GM23338 (cell line): Measurements from ENCODE around the gene DEK. TPM values are rescaled to one million over a fixed set of nuclear protein-coding genes. Genes with fewer than 3 reads are reported as not detected.
A peak's percentile ranks its signal among the peaks of the same experiment; 100 is the strongest.

ENCODE experiments used
- ATAC-seq: fragments of 200-7000 bp; cut with Tn5 transposase; 3 replicates; pipeline ENCODE4 v1.9.1; 2020
- DNase-seq: peaks from one replicate; pipeline ENCODE4 v3.0.0-alpha.2; 2015; ENCODE audit warnings: low spot score
- H2AFZ ChIP-seq: fragments of 200-600 bp; sonication (generic); 2 replicates; pipeline ENCODE4 v1.8.0; 2016; ENCODE audit warnings: antibody characterized with exemption, mild to moderate bottlenecking, moderate library complexity
- H3F3A ChIP-seq: fragments of 200-600 bp; sonication (generic); replicated peaks from 2 replicates; pipeline ENCODE4 v1.8.0; 2017; ENCODE audit warnings: antibody characterized with exemption, mixed run types, low read depth
- H3K27ac ChIP-seq: fragments of 200-600 bp; sonication (generic); 2 replicates; pipeline ENCODE4 v1.6.1; 2016; ENCODE audit warnings: low read depth
- H3K27me3 ChIP-seq: fragments of 200-600 bp; sonication (generic); 2 replicates; pipeline ENCODE4 v1.8.0; 2016; ENCODE audit warnings: mild to moderate bottlenecking, mixed run types, moderate library complexity; ENCODE audit not compliant: insufficient read depth
- H3K36me3 ChIP-seq: fragments of 200-600 bp; sonication (generic); 2 replicates; pipeline ENCODE4 v1.8.0; 2016; ENCODE audit warnings: mild to moderate bottlenecking; ENCODE audit not compliant: insufficient read depth
- H3K4me1 ChIP-seq: fragments of 200-600 bp; sonication (generic); 2 replicates; pipeline ENCODE4 v1.8.0; 2016; ENCODE audit warnings: mild to moderate bottlenecking, moderate library complexity; ENCODE audit not compliant: insufficient read depth
- H3K4me2 ChIP-seq: fragments of 200-600 bp; sonication (generic); 2 replicates; pipeline ENCODE4 v1.7.1; 2017; ENCODE audit warnings: mixed run types
- H3K4me3 ChIP-seq: fragments of 200-600 bp; sonication (generic); 2 replicates; pipeline ENCODE4 v1.6.1; 2016; ENCODE audit warnings: mixed run types
- H3K79me2 ChIP-seq: fragments of 200-600 bp; sonication (generic); replicated peaks from 2 replicates; pipeline ENCODE4 v1.8.0; 2017; ENCODE audit warnings: mild to moderate bottlenecking; ENCODE audit not compliant: insufficient read depth
- H3K9me2 ChIP-seq: fragments of 200-600 bp; sonication (generic); 2 replicates; pipeline ENCODE4 v1.8.0; 2017; ENCODE audit not compliant: insufficient read depth
- H4K20me1 ChIP-seq: fragments of 200-600 bp; sonication (generic); replicated peaks from 2 replicates; pipeline ENCODE4 v1.8.0; 2017; ENCODE audit warnings: mild to moderate bottlenecking; ENCODE audit not compliant: insufficient read depth
- H3K27ac Mint-ChIP-seq: 2 replicates; pipeline ENCODE4 v1.8.0; 2020; ENCODE audit warnings: inconsistent platforms, mild to moderate bottlenecking, moderate library complexity, mixed read lengths
- H3K27me3 Mint-ChIP-seq: 3 replicates; pipeline ENCODE4 v1.8.0; 2022; ENCODE audit warnings: low read depth, mild to moderate bottlenecking, moderate library complexity, mixed read lengths, inconsistent platforms; ENCODE audit not compliant: insufficient read depth, poor library complexity
- H3K36me3 Mint-ChIP-seq: 3 replicates; pipeline ENCODE4 v1.8.0; 2021; ENCODE audit warnings: low read depth, mild to moderate bottlenecking, inconsistent platforms, moderate library complexity, mixed read lengths
- H3K4me1 Mint-ChIP-seq: 3 replicates; pipeline ENCODE4 v1.8.0; 2020; ENCODE audit warnings: mild to moderate bottlenecking, inconsistent platforms, mixed read lengths
- H3K4me3 Mint-ChIP-seq: 3 replicates; pipeline ENCODE4 v1.8.0; 2021; ENCODE audit warnings: moderate library complexity, mild to moderate bottlenecking, inconsistent platforms, mixed read lengths
- H3K9me3 Mint-ChIP-seq: 3 replicates; pipeline ENCODE4 v1.8.0; 2020; ENCODE audit warnings: moderate library complexity, mild to moderate bottlenecking, inconsistent platforms, mixed read lengths
- CREB1 ChIP-seq: fragments of 250-450 bp; sonication (Bioruptor Pico); IDR thresholded peaks from 2 replicates; pipeline ENCODE4 v1.5.0; 2020; ENCODE audit warnings: low read depth, mild to moderate bottlenecking, moderate library complexity
- ETS1 ChIP-seq: IDR thresholded peaks from 2 replicates; pipeline ENCODE4 v1.6.1; 2016; ENCODE audit warnings: antibody characterized with exemption
- EZH2 ChIP-seq: fragments of 200-600 bp; sonication (generic); IDR thresholded peaks from one replicate; pipeline ENCODE4 v1.8.0; 2017; ENCODE audit warnings: antibody characterized with exemption, mild to moderate bottlenecking, low read depth; ENCODE audit not compliant: unreplicated experiment
- JUNB ChIP-seq: IDR thresholded peaks from one replicate; pipeline ENCODE4 v1.6.1; 2016; ENCODE audit warnings: antibody characterized with exemption; ENCODE audit not compliant: unreplicated experiment
- NANOG ChIP-seq: IDR thresholded peaks from 2 replicates; pipeline ENCODE4 v1.6.1; 2016; ENCODE audit warnings: antibody characterized with exemption, borderline replicate concordance
- POLR2AphosphoS5 ChIP-seq: IDR thresholded peaks from 2 replicates; pipeline ENCODE4 v1.6.1; 2016; ENCODE audit warnings: antibody characterized with exemption, low read depth
- REST ChIP-seq: IDR thresholded peaks from one replicate; pipeline ENCODE4 v1.6.1; 2018; ENCODE audit warnings: antibody characterized with exemption; ENCODE audit not compliant: unreplicated experiment
- STAT1 ChIP-seq: IDR thresholded peaks from one replicate; pipeline ENCODE4 v1.6.1; 2016; ENCODE audit warnings: antibody characterized with exemption; ENCODE audit not compliant: unreplicated experiment
- ZNF114 ChIP-seq: fragments of 250-450 bp; sonication (Bioruptor Pico); IDR thresholded peaks from 2 replicates; pipeline ENCODE4 v1.5.0; 2020; ENCODE audit warnings: mild to moderate bottlenecking, moderate library complexity
- ZNF331 ChIP-seq: fragments of 250-450 bp; sonication (Bioruptor Pico); IDR thresholded peaks from 2 replicates; pipeline ENCODE4 v1.5.0; 2020; ENCODE audit warnings: low read depth, mild to moderate bottlenecking, moderate library complexity
- ZNF462 ChIP-seq: fragments of 250-450 bp; sonication (Bioruptor Pico); IDR thresholded peaks from 2 replicates; pipeline ENCODE4 v1.5.0; 2020; ENCODE audit warnings: mild to moderate bottlenecking, moderate library complexity
- polyA plus RNA-seq: library from polyadenylated mRNA; unstranded; fragments of >200 nt; fragmentation: Nextera tagmentation; extraction: Ambion mirVana; gene quantifications from 2 replicates; pipeline ENCODE4 v1.2.1, GENCODE V29; 2016
- total RNA-seq: library from RNA; depleted of rRNA; stranded (reverse); fragments of >200 nt; shearing (Covaris generic); gene quantifications from 2 replicates; pipeline ENCODE4 v1.2.3, GENCODE V29; 2014

DEK gene
- total and polyA plus RNA-seq, 2 experiments from 2014 or later: 218 to 582 TPM

GRCh38 chr6:18306977-18307376, 42.6 kb upstream of the DEK start:
- DNase-seq: peak; percentile 71
- peak; percentile 63 for ATAC-seq
- Histone ChIP-seq H3K9me2 (no peaks in the 10 kb centered on the region), H3K27ac (peak overlapping the region; percentile 47; the same call in 1 of the 2 replicates), H3K27me3 (no peaks in the 10 kb centered on the region), H2AFZ (no peak overlapping the region), H3F3A (no peaks in the 10 kb centered on the region), H3K4me1 (peaks cover 25% of the 10 kb centered on the region), H3K4me3 (no peak overlapping the region), H3K79me2 (no peaks in the 10 kb centered on the region), H4K20me1 (no peaks in the 10 kb centered on the region), H3K36me3 (peaks cover 8% of the 10 kb centered on the region; the same call in 1 of the 2 replicates), H3K4me2 (peak overlapping the region; percentile 56)
- Mint-ChIP-seq H3K9me3 (peaks cover 20% of the 10 kb centered on the region), H3K36me3 (peaks cover 12% of the 10 kb centered on the region), H3K27ac (peak overlapping the region; percentile 75), H3K27me3 (peaks cover 9% of the 10 kb centered on the region), H3K4me3 (no peak overlapping the region), H3K4me1 (peaks cover 20% of the 10 kb centered on the region)
- no peak for TF ChIP-seq REST
- TF ChIP-seq ETS1: no peak
- TF ChIP-seq ZNF114 (CRISPR knock-in tag): no peak
- TF ChIP-seq STAT1: no peak
- no peak for TF ChIP-seq EZH2
- TF ChIP-seq ZNF331: no peak
- no peak for TF ChIP-seq JUNB
- TF ChIP-seq POLR2AphosphoS5: no peak
- TF ChIP-seq NANOG: no peak
- TF ChIP-seq ZNF462: no peak
- TF ChIP-seq CREB1 (CRISPR knock-in tag): no peak
